ENCODE results near the gene PTGES.

DNA sequence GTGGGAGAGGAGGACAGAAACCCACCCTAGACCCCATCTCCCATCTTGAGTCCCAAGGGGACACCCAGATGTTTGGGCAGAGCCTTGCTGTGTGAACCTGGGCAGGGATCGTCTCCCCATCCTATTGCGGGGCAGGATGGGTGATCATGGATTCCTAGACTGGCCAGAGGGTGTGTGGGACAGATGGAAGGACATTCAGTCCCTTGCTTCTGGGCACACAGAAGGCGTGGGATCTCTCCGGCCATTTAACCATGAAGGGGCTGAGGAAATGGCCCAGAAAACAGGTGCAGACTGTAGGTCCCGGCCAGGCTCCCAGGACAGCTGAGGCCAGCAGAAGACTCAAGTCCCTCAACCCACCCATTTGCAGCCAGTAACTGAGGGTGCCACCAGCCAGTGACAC, 29.9 kb downstream of the PTGES start:
- TF ChIP-seq, protein P1, sequence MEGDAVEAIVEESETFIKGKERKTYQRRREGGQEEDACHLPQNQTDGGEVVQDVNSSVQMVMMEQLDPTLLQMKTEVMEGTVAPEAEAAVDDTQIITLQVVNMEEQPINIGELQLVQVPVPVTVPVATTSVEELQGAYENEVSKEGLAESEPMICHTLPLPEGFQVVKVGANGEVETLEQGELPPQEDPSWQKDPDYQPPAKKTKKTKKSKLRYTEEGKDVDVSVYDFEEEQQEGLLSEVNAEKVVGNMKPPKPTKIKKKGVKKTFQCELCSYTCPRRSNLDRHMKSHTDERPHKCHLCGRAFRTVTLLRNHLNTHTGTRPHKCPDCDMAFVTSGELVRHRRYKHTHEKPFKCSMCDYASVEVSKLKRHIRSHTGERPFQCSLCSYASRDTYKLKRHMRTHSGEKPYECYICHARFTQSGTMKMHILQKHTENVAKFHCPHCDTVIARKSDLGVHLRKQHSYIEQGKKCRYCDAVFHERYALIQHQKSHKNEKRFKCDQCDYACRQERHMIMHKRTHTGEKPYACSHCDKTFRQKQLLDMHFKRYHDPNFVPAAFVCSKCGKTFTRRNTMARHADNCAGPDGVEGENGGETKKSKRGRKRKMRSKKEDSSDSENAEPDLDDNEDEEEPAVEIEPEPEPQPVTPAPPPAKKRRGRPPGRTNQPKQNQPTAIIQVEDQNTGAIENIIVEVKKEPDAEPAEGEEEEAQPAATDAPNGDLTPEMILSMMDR (IDR thresholded peaks at IDR 0.05; ENCODE audit: insufficient read depth, low read depth, low read length), result no peak
- TF ChIP-seq EZH2 (IDR thresholded peaks at IDR 0.05; ENCODE audit: insufficient read depth, low read length), result no peak
